ENCODE results near the gene KCNJ15. TPM values are rescaled to one million over a fixed set of nuclear protein-coding genes. Genes with fewer than 3 reads are reported as not detected.

Gene KCNJ15
- total RNA-seq, 4 donors from 2014 or later = 8.1 to 17.8 (median 15.8) TPM

GRCh38 chr21:38291874-38292273, 35.1 kb downstream of the KCNJ15 start:
- H3K27me3 ChIP-seq = no peaks in the 10 kb centered on the region
- intact Hi-C loops (cut with DNase I) = no loop called here
- no peak for TF ChIP-seq POLR2A (IDR thresholded peaks at IDR 0.05)
- TF ChIP-seq CTCF (IDR thresholded peaks at IDR 0.05) = no peak
- peaks cover 26 to 92% (median 40%) of the 10 kb centered on the region in 3 donors for H3K4me1 ChIP-seq
- DNase-seq = no peak
- peak overlapping the region in 3 of 4 donors; percentile 31 to 67 (median 64) for H3K27ac ChIP-seq
- no peak overlapping the region for H3K4me3 ChIP-seq
- H3K9me3 ChIP-seq = no peaks in the 10 kb centered on the region
- WGBS, 2 donors = 60 to 69% methylated on average over 5 of the region's 5 CpGs
- H3K36me3 ChIP-seq = no peaks in the 10 kb centered on the region

- DNase-seq = no peak
- peaks cover 22 to 94% (median 52%) of the 10 kb centered on the region in 3 donors for H3K4me1 ChIP-seq
- intact Hi-C loops (cut with DNase I) = no loop called here
Measured at GRCh38 chr21:38293113-38293512, 36.3 kb downstream of the KCNJ15 start.

GRCh38 chr21:38293765-38294164, 37.0 kb downstream of the KCNJ15 start:
- no peaks in the 10 kb centered on the region for H3K27me3 ChIP-seq
- 45 to 54% methylated on average over 5 of the region's 5 CpGs for WGBS, 2 donors
- H3K9me3 ChIP-seq = no peaks in the 10 kb centered on the region
- no peak overlapping the region for H3K4me3 ChIP-seq
- intact Hi-C loops (cut with DNase I) = no loop called here
- peak overlapping the region; percentile 31 to 67 (median 48) for H3K27ac ChIP-seq
- DNase-seq = no peak
- TF ChIP-seq CTCF (IDR thresholded peaks at IDR 0.05) = no peak
- no peak for TF ChIP-seq POLR2A (IDR thresholded peaks at IDR 0.05)
- peaks cover 0 to under 1% (median 0%) of the 10 kb centered on the region in 3 donors for H3K36me3 ChIP-seq
- H3K4me1 ChIP-seq = peaks cover 22 to 91% (median 52%) of the 10 kb centered on the region in 3 donors

More at GRCh38 chr21:38293113-38293512, 36.3 kb downstream of the KCNJ15 start:
- no peak overlapping the region for H3K4me3 ChIP-seq
- H3K27ac ChIP-seq = peak overlapping the region; percentile 31 to 67 (median 48)
- no peaks in the 10 kb centered on the region for H3K9me3 ChIP-seq
- TF ChIP-seq POLR2A (IDR thresholded peaks at IDR 0.05) (no peak), CTCF (IDR thresholded peaks at IDR 0.05) (no peak)
- 56% methylated on average over 5 of the region's 5 CpGs; no CpG with 5 or more reads in 1 of the 2 donors for WGBS, 2 donors
- no peaks in the 10 kb centered on the region for H3K36me3 ChIP-seq
- no peaks in the 10 kb centered on the region for H3K27me3 ChIP-seq

- TF ChIP-seq POLR2A (IDR thresholded peaks at IDR 0.05) (no peak), CTCF (IDR thresholded peaks at IDR 0.05) (no peak)
- Histone ChIP-seq H3K27ac (no peak overlapping the region), H3K4me3 (no peak overlapping the region), H3K27me3 (no peaks in the 10 kb centered on the region), H3K36me3 (peaks cover 0 to 9% (median 0%) of the 10 kb centered on the region in 3 donors), H3K4me1 (peaks cover 22 to 87% (median 52%) of the 10 kb centered on the region in 3 donors), H3K9me3 (no peaks in the 10 kb centered on the region)
- WGBS, 2 donors = 69 to 89% methylated on average over 2 of the region's 2 CpGs
- DNase-seq = no peak
- intact Hi-C loops (cut with DNase I) = no loop called here
Measured at GRCh38 chr21:38294609-38295008, 37.8 kb downstream of the KCNJ15 start.

GRCh38 chr21:38295997-38296764, 39.4 kb downstream of the KCNJ15 start:
- peaks cover 0 to 23% (median 0%) of the 10 kb centered on the region in 3 donors for H3K36me3 ChIP-seq
- peak overlapping the region; percentile 32 to 77 (median 54) for H3K27ac ChIP-seq
- peak overlapping the region in 1 of 4 donors; percentile 19 for H3K4me3 ChIP-seq
- DNase-seq = no peak
- intact Hi-C loops (cut with DNase I) = no loop called here
- TF ChIP-seq CTCF (IDR thresholded peaks at IDR 0.05) = no peak
- no peak for TF ChIP-seq POLR2A (IDR thresholded peaks at IDR 0.05)
- WGBS, 2 donors = 40 to 42% methylated on average over 7 to 8 of the region's 8 CpGs
- no peaks in the 10 kb centered on the region for H3K9me3 ChIP-seq
- no peaks in the 10 kb centered on the region for H3K27me3 ChIP-seq
- H3K4me1 ChIP-seq = peaks cover 22 to 75% (median 44%) of the 10 kb centered on the region in 3 donors

All from esophagus squamous epithelium (tissue), 5 donors.